HG02571 (cell line): ENCODE data around the gene SVEP1.

Experiments
- ATAC-seq: cut with Tn5 transposase; IDR thresholded peaks from one replicate; pipeline ENCODE4 v1.9.1; 2021; ENCODE audit warnings: mild to moderate bottlenecking, moderate library complexity; ENCODE audit not compliant: unreplicated experiment

SVEP1 gene

GRCh38 chr9:110329639-110330230, 249.8 kb downstream of the SVEP1 start:
- ATAC-seq, result no peak

GRCh38 chr9:110328763-110329162, 250.8 kb downstream of the SVEP1 start:
- ATAC-seq, result no peak

- ATAC-seq, result no peak
Observed at GRCh38 chr9:110327716-110328115, 251.8 kb downstream of the SVEP1 start.

GRCh38 chr9:110323818-110324217, 255.7 kb downstream of the SVEP1 start:
- no peak for ATAC-seq

GRCh38 chr9:110320651-110321445, 258.7 kb downstream of the SVEP1 start:
- ATAC-seq, result no peak

- ATAC-seq, result no peak
Observed at GRCh38 chr9:110319781-110320492, 259.6 kb downstream of the SVEP1 start.

- ATAC-seq, result no peak
Observed at GRCh38 chr9:110317911-110318310, 261.6 kb downstream of the SVEP1 start.

GRCh38 chr9:110316261-110317075, 263.1 kb downstream of the SVEP1 start:
- ATAC-seq, result peak; percentile 99
